HG03280 (cell line): ENCODE measurements around the gene GOLGA6L10.
"Not testable (repeated sequence)": the region's sequence is repeated elsewhere in the genome, so short reads cannot be mapped to it uniquely, and the experiment has no call there.

Experiments used
- ATAC-seq: cut with Tn5 transposase; IDR thresholded peaks from one replicate; pipeline ENCODE4 v1.9.1; 2021; ENCODE audit warnings: mild to moderate bottlenecking, moderate library complexity; ENCODE audit not compliant: unreplicated experiment

The GOLGA6L10 gene

GRCh38 chr15:82301296-82302016 lies 47.8 kb downstream of the GOLGA6L10 start:
- no peak for ATAC-seq

- ATAC-seq, result no peak
Measured at GRCh38 chr15:82300883-82301282, 48.4 kb downstream of the GOLGA6L10 start.

GRCh38 chr15:82300326-82300725 lies 48.9 kb downstream of the GOLGA6L10 start:
- not testable (repeated sequence) for ATAC-seq

GRCh38 chr15:82299511-82299914 lies 49.8 kb downstream of the GOLGA6L10 start:
- ATAC-seq, result not testable (repeated sequence)

- ATAC-seq, result no peak
Measured at GRCh38 chr15:82298520-82298919, 50.8 kb downstream of the GOLGA6L10 start.

- ATAC-seq, result no peak
Measured at GRCh38 chr15:82298032-82298431, 51.2 kb downstream of the GOLGA6L10 start.

GRCh38 chr15:82297546-82297945 lies 51.7 kb downstream of the GOLGA6L10 start:
- ATAC-seq, result no peak

GRCh38 chr15:82294061-82294690 lies 55.1 kb downstream of the GOLGA6L10 start:
- ATAC-seq, result no peak

- ATAC-seq, result no peak
Measured at GRCh38 chr15:82292271-82292670, 57.0 kb downstream of the GOLGA6L10 start.
